IMR-90 (cell line): ENCODE results near the gene MFNG.

Source experiments
- BHLHE40 ChIP-seq: fragments of 150-350 bp; IDR thresholded peaks from 2 replicates; pipeline ENCODE4 v1.6.1; 2016; ENCODE audit warnings: mild to moderate bottlenecking, low read depth, low read length
- CEBPB ChIP-seq: IDR thresholded peaks from 2 replicates; pipeline ENCODE4 v1.6.1; 2012; ENCODE audit warnings: low read depth, low read length, improper control_type of control experiment
- CTCF ChIP-seq: conservative IDR thresholded peaks from 2 replicates; pipeline ENCODE4 v1.5.1; 2012; ENCODE audit warnings: mild to moderate bottlenecking, low read depth, low read length, improper control_type of control experiment
- MXI1 ChIP-seq: IDR thresholded peaks from 2 replicates; pipeline ENCODE4 v1.6.1; 2012; ENCODE audit warnings: low read depth, mild to moderate bottlenecking, low read length, moderate library complexity, borderline replicate concordance
- POLR2A ChIP-seq: IDR thresholded peaks from 2 replicates; pipeline ENCODE4 v1.6.1; 2012; ENCODE audit warnings: mild to moderate bottlenecking, low read depth, low read length
- TF ChIP-seq, protein P1 (sequence below): fragments of 150-350 bp; IDR thresholded peaks from 2 replicates; pipeline ENCODE4 v1.6.1; 2016; ENCODE audit warnings: low read depth, mild to moderate bottlenecking, low read length, moderate library complexity, borderline replicate concordance

- no peak for TF ChIP-seq CTCF
- TF ChIP-seq MXI1: no peak
- no peak for TF ChIP-seq CEBPB
- TF ChIP-seq BHLHE40: no peak
- TF ChIP-seq POLR2A: no peak
- TF ChIP-seq, protein P1, sequence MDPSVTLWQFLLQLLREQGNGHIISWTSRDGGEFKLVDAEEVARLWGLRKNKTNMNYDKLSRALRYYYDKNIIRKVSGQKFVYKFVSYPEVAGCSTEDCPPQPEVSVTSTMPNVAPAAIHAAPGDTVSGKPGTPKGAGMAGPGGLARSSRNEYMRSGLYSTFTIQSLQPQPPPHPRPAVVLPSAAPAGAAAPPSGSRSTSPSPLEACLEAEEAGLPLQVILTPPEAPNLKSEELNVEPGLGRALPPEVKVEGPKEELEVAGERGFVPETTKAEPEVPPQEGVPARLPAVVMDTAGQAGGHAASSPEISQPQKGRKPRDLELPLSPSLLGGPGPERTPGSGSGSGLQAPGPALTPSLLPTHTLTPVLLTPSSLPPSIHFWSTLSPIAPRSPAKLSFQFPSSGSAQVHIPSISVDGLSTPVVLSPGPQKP: no peak
Observed at GRCh38 chr22:37459206-37459605, 27.0 kb downstream of the MFNG start.
